Neural cell (in vitro differentiated cells): ENCODE results near the gene IL25. TPM values are rescaled to one million over a fixed set of nuclear protein-coding genes. Genes with fewer than 3 reads are reported as not detected.

ENCODE experiments used
- H2AFZ ChIP-seq: fragments of 200-600, 300-800 bp; sonication (generic), shearing (Covaris generic); 2 replicates; pipeline ENCODE4 v1.6.0; 2014; ENCODE audit warnings: low read depth, mild to moderate bottlenecking, antibody characterized with exemption, low read length, moderate library complexity
- H3F3A ChIP-seq: fragments of 200-600 bp; shearing (Covaris generic); 2 replicates; pipeline ENCODE4 v1.6.1; 2016; ENCODE audit warnings: mild to moderate bottlenecking, moderate library complexity, mixed read lengths, antibody characterized with exemption, low read length; ENCODE audit not compliant: insufficient read depth, poor library complexity, severe bottlenecking
- H3K27ac ChIP-seq: fragments of 200-600, 300-800 bp; sonication (generic), shearing (Covaris generic); 2 replicates; pipeline ENCODE4 v1.5.1; 2014; ENCODE audit warnings: mild to moderate bottlenecking, low read length, moderate library complexity
- H3K27me3 ChIP-seq: fragments of 300-800, 200-600 bp; sonication (generic), shearing (Covaris generic); 2 replicates; pipeline ENCODE4 v1.6.0; 2014; ENCODE audit warnings: mild to moderate bottlenecking, low read depth, low read length, moderate library complexity; ENCODE audit not compliant: insufficient read depth
- H3K36me3 ChIP-seq: fragments of 300-800, 200-600 bp; sonication (generic), shearing (Covaris generic); 2 replicates; pipeline ENCODE4 v1.5.1; 2014; ENCODE audit warnings: mild to moderate bottlenecking, antibody characterized with exemption, low read length, moderate library complexity; ENCODE audit not compliant: insufficient read depth
- H3K4me2 ChIP-seq: fragments of 300-800, 200-600 bp; sonication (generic), shearing (Covaris generic); 2 replicates; pipeline ENCODE4 v1.6.0; 2014; ENCODE audit warnings: mild to moderate bottlenecking, low read length
- H3K4me3 ChIP-seq: fragments of 300-800, 200-600 bp; sonication (generic), shearing (Covaris generic); 2 replicates; pipeline ENCODE4 v1.5.1; 2014; ENCODE audit warnings: mild to moderate bottlenecking, low read length, moderate library complexity
- H3K79me2 ChIP-seq: fragments of 200-600 bp; shearing (Covaris generic); replicated peaks from 2 replicates; pipeline ENCODE4 v1.6.0; 2014; ENCODE audit warnings: mild to moderate bottlenecking, low read length, moderate library complexity; ENCODE audit not compliant: insufficient read depth
- H3K9ac ChIP-seq: fragments of 300-800, 200-600 bp; sonication (generic), shearing (Covaris generic); 2 replicates; pipeline ENCODE4 v1.6.1; 2016; ENCODE audit warnings: mild to moderate bottlenecking, low read length, mixed read lengths
- H3K9me2 ChIP-seq: fragments of 200-600 bp; shearing (Covaris generic); 2 replicates; pipeline ENCODE4 v1.6.1; 2016; ENCODE audit warnings: mild to moderate bottlenecking, low read length, mixed read lengths; ENCODE audit not compliant: insufficient read depth
- H3K9me3 ChIP-seq: fragments of 200-600, 300-800 bp; sonication (generic), shearing (Covaris generic); 2 replicates; pipeline ENCODE4 v1.6.1; 2016; ENCODE audit warnings: mild to moderate bottlenecking, mixed run types, low read length, moderate library complexity, mixed read lengths
- H4K20me1 ChIP-seq: fragments of 200-600 bp; shearing (Covaris generic); 2 replicates; pipeline ENCODE4 v1.6.1; 2016; ENCODE audit warnings: mild to moderate bottlenecking, mixed run types; ENCODE audit not compliant: insufficient read depth
- EP300 ChIP-seq: fragments of 450-650 bp; conservative IDR thresholded peaks from 2 replicates; pipeline ENCODE4 v1.6.1; 2014; ENCODE audit warnings: antibody characterized with exemption, mild to moderate bottlenecking, moderate library complexity; ENCODE audit not compliant: poor library complexity, severe bottlenecking
- EZH2 ChIP-seq: fragments of 200-600, 300-800 bp; shearing (Covaris generic), sonication (generic); IDR thresholded peaks from 2 replicates; pipeline ENCODE4 v1.6.1; 2014; ENCODE audit warnings: antibody characterized with exemption, low read length, borderline replicate concordance, mild to moderate bottlenecking; ENCODE audit not compliant: insufficient read depth, poor library complexity, severe bottlenecking
- MXI1 ChIP-seq: fragments of 450-650 bp; conservative IDR thresholded peaks from 2 replicates; pipeline ENCODE4 v1.6.1; 2014; ENCODE audit warnings: antibody characterized with exemption, mild to moderate bottlenecking; ENCODE audit not compliant: poor library complexity, severe bottlenecking
- POLR2AphosphoS5 ChIP-seq: IDR thresholded peaks from 2 replicates; pipeline ENCODE4 v1.6.1; 2012
- RAD21 ChIP-seq: fragments of 450-650 bp; conservative IDR thresholded peaks from 2 replicates; pipeline ENCODE4 v1.6.1; 2014; ENCODE audit warnings: antibody characterized with exemption, mild to moderate bottlenecking, moderate library complexity
- SMC3 ChIP-seq: fragments of 450-650 bp; conservative IDR thresholded peaks from 2 replicates; pipeline ENCODE4 v1.6.1; 2014; ENCODE audit warnings: antibody characterized with exemption, mild to moderate bottlenecking, moderate library complexity; ENCODE audit not compliant: poor library complexity
- TAF1 ChIP-seq: IDR thresholded peaks from 2 replicates; pipeline ENCODE4 v1.6.1; 2012; ENCODE audit warnings: low read depth
- polyA plus RNA-seq: library from polyadenylated mRNA; depleted of rRNA; stranded (reverse); fragments of >200 nt; gene quantifications from 2 replicates; pipeline ENCODE4 v1.2.3, GENCODE V29; 2014
- TF ChIP-seq, protein P1 (sequence below): fragments of 450-650 bp; IDR thresholded peaks from 2 replicates; pipeline ENCODE4 v1.5.1; 2014; ENCODE audit warnings: antibody characterized with exemption, mild to moderate bottlenecking, moderate library complexity; ENCODE audit not compliant: poor library complexity, severe bottlenecking
- TF ChIP-seq, protein P2 (sequence below): IDR thresholded peaks from 2 replicates; pipeline ENCODE4 v1.6.1; 2012; ENCODE audit warnings: borderline replicate concordance

IL25 gene
- polyA plus RNA-seq, 1 donor from 2014 or later, result not detected

GRCh38 chr14:23351681-23352505, 20.7 kb upstream of the IL25 start:
- Histone ChIP-seq H3K79me2 (no peaks in the 10 kb centered on the region), H3K9ac (peak overlapping the region; percentile 97), H3K9me2 (no peaks in the 10 kb centered on the region), H3K27me3 (no peaks in the 10 kb centered on the region), H3K4me3 (peak overlapping the region; percentile 99), H3K4me2 (peak overlapping the region; percentile 87), H3K27ac (peak overlapping the region; percentile 93), H3K9me3 (no peaks in the 10 kb centered on the region), H3F3A (no peaks in the 10 kb centered on the region), H2AFZ (peak overlapping the region; percentile 71), H4K20me1 (no peaks in the 10 kb centered on the region), H3K36me3 (no peaks in the 10 kb centered on the region)
- TF ChIP-seq, protein P1, sequence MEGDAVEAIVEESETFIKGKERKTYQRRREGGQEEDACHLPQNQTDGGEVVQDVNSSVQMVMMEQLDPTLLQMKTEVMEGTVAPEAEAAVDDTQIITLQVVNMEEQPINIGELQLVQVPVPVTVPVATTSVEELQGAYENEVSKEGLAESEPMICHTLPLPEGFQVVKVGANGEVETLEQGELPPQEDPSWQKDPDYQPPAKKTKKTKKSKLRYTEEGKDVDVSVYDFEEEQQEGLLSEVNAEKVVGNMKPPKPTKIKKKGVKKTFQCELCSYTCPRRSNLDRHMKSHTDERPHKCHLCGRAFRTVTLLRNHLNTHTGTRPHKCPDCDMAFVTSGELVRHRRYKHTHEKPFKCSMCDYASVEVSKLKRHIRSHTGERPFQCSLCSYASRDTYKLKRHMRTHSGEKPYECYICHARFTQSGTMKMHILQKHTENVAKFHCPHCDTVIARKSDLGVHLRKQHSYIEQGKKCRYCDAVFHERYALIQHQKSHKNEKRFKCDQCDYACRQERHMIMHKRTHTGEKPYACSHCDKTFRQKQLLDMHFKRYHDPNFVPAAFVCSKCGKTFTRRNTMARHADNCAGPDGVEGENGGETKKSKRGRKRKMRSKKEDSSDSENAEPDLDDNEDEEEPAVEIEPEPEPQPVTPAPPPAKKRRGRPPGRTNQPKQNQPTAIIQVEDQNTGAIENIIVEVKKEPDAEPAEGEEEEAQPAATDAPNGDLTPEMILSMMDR, result peak; percentile 50
- TF ChIP-seq EP300 (no peak), EZH2 (no peak), SMC3 (no peak), POLR2AphosphoS5 (no peak)
- TF ChIP-seq, protein P2, sequence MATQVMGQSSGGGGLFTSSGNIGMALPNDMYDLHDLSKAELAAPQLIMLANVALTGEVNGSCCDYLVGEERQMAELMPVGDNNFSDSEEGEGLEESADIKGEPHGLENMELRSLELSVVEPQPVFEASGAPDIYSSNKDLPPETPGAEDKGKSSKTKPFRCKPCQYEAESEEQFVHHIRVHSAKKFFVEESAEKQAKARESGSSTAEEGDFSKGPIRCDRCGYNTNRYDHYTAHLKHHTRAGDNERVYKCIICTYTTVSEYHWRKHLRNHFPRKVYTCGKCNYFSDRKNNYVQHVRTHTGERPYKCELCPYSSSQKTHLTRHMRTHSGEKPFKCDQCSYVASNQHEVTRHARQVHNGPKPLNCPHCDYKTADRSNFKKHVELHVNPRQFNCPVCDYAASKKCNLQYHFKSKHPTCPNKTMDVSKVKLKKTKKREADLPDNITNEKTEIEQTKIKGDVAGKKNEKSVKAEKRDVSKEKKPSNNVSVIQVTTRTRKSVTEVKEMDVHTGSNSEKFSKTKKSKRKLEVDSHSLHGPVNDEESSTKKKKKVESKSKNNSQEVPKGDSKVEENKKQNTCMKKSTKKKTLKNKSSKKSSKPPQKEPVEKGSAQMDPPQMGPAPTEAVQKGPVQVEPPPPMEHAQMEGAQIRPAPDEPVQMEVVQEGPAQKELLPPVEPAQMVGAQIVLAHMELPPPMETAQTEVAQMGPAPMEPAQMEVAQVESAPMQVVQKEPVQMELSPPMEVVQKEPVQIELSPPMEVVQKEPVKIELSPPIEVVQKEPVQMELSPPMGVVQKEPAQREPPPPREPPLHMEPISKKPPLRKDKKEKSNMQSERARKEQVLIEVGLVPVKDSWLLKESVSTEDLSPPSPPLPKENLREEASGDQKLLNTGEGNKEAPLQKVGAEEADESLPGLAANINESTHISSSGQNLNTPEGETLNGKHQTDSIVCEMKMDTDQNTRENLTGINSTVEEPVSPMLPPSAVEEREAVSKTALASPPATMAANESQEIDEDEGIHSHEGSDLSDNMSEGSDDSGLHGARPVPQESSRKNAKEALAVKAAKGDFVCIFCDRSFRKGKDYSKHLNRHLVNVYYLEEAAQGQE, result no peak

GRCh38 chr14:23352506-23353432, 19.8 kb upstream of the IL25 start, which contains the start of gene SLC22A17:
Gene SLC22A17, minus strand, starts transcription at chr14:23352887.
- no peaks in the 10 kb centered on the region for H3K9me2 ChIP-seq
- TF ChIP-seq POLR2AphosphoS5, result peak; percentile 98
- peak; percentile 54 for TF ChIP-seq EP300
- TF ChIP-seq TAF1, result peak; percentile 82
- TF ChIP-seq, protein P1, result peak; percentile 39
- TF ChIP-seq SMC3, result peak; percentile 69
- TF ChIP-seq RAD21, result peak; percentile 61
- TF ChIP-seq, protein P2, result peak; percentile 61
- peak; percentile 48 for TF ChIP-seq MXI1
- no peak for TF ChIP-seq EZH2
- peak within 1 kb of the TSS; percentile 87 for H3K4me2 ChIP-seq
- no peaks in the 10 kb centered on the region for H3K79me2 ChIP-seq
- H3K4me3 ChIP-seq, result peak within 1 kb of the TSS; percentile 99
- no peaks in the 10 kb centered on the region for H3K36me3 ChIP-seq
- H3K27me3 ChIP-seq, result no peaks in the 10 kb centered on the region
- H3K9ac ChIP-seq, result peak within 1 kb of the TSS; percentile 97
- H2AFZ ChIP-seq, result peak within 1 kb of the TSS; percentile 71
- H3K9me3 ChIP-seq, result no peaks in the 10 kb centered on the region
- no peaks in the 10 kb centered on the region for H3F3A ChIP-seq
- peak within 1 kb of the TSS; percentile 93 for H3K27ac ChIP-seq
- H4K20me1 ChIP-seq, result no peaks in the 10 kb centered on the region
